ENCODE data around the gene C4orf36. TPM values are rescaled to one million over a fixed set of nuclear protein-coding genes. Genes with fewer than 3 reads are reported as not detected.

C4orf36 gene
- total and polyA plus RNA-seq, 2 of the 4 experiments (the other 2 are of a cell fraction) = 0.18 to 0.41 TPM

DNA sequence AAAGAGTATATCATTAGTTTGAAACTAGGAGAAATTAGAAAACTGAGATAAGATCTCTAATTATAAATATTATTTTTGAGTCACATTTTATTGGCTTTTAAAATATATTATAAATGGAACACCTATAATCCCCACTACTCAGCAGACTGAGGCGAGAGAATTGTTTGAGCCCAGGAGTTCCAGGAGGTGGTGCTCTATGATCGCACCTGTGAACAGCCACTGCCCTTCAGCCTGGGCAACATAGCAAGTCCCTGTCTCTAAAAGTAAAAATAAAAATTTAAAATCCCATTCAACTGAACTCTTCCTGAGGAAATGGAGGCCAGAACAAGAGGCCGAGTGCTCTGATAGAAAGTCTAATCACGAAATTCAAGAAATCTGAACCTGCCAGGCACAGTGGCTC is 6.3 kb upstream of the C4orf36 start:
- no TSS peak for BruUV-seq (replicated peaks)
- POLR2A ChIA-PET (ENCODE audit: unreplicated experiment) = no interaction called here
- no peak overlapping the region for H2BK15ac ChIP-seq (ENCODE audit: low read depth, low read length)

More for the DNA sequence above, 6.3 kb upstream of the C4orf36 start:
- Histone ChIP-seq H2BK20ac (ENCODE audit: low read depth, low read length) (no peak overlapping the region), H3K4me1 (ENCODE audit: control insufficient read depth, insufficient read depth, low read length) (0 out of 2 replicates have a peak, but pooled peaks cover 1% of the 10 kb centered on the region), H3K27ac (ENCODE audit: insufficient read depth, low read length) (no peak overlapping the region), H3K14ac (replicated peaks; ENCODE audit: low read depth, low read length) (no peak overlapping the region), H3K18ac (ENCODE audit: low read depth, low read length) (no peak overlapping the region), H3K4me3 (ENCODE audit: insufficient read depth, low read depth, low read length) (no peak overlapping the region), H3K4me2 (ENCODE audit: low read depth, low read length) (no peak overlapping the region), H3K79me1 (ENCODE audit: low read depth in 1 of 2, low read length in 2 of 2) (no peaks in the 10 kb centered on the region), H2BK5ac (ENCODE audit: low read depth, low read length, poor library complexity, severe bottlenecking) (no peak overlapping the region), H3K9me1 (ENCODE audit: insufficient read depth, low read length) (no peaks in the 10 kb centered on the region; the same call in 1 of the 2 replicates), H2AFZ (replicated peaks; ENCODE audit: low read length, poor library complexity) (no peak overlapping the region), H4K91ac (ENCODE audit: insufficient read depth, low read depth, low read length) (no peak overlapping the region), H2AK9ac (replicated peaks; ENCODE audit: low read depth, low read length, poor library complexity) (no peak overlapping the region), H3K56ac (ENCODE audit: extremely low read depth, insufficient read depth, low read length) (no peak overlapping the region), H2AK5ac (ENCODE audit: low read depth, low read length) (no peak overlapping the region), H4K8ac (ENCODE audit: low read depth in 2 of 2, low read length in 2 of 2) (no peak overlapping the region), H3K23ac (ENCODE audit: low read depth, low read length) (no peak overlapping the region), H2BK120ac (ENCODE audit: low read depth, low read length) (no peak overlapping the region), H3K9ac (ENCODE audit: low read depth, low read length) (no peak overlapping the region), H3K27me3 (ENCODE audit: control insufficient read depth, insufficient read depth, low read length) (no peaks in the 10 kb centered on the region), H4K5ac (ENCODE audit: low read depth, low read length) (no peak overlapping the region), H4K20me1 (ENCODE audit: insufficient read depth, low read length) (no peaks in the 10 kb centered on the region), H3K36me3 (ENCODE audit: control insufficient read depth, insufficient read depth, low read length) (no peaks in the 10 kb centered on the region), H3K4ac (ENCODE audit: low read depth, low read length) (no peak overlapping the region), H3K9me3 (ENCODE audit: control insufficient read depth, insufficient read depth, low read length) (no peaks in the 10 kb centered on the region; the same call in none of the 2 replicates)
- no CpG with 5 or more reads among the region's 4 CpGs for WGBS, 2 experiments (ENCODE audit: extremely low coverage in 2 of 2, insufficient read length in 1 of 2)
- dilution Hi-C loops (cut with HindIII; ENCODE audit: low sequenced_read_pairs, unreplicated experiment) = no loop called here
- intact Hi-C loops (cut with micrococcal nuclease) = no loop called here
- ATAC-seq (ENCODE audit: low read depth) = no peak
- TF ChIP-seq POLR2A (IDR thresholded peaks at IDR 0.05; ENCODE audit: low read depth, low read length) (no peak), RFX5 (IDR thresholded peaks at IDR 0.05; ENCODE audit: low read depth, low read length) (no peak), RCOR1 (IDR thresholded peaks at IDR 0.05; ENCODE audit: insufficient replicate concordance, low read length) (no peak), CTCF (conservative IDR thresholded peaks at IDR 0.05; ENCODE audit: low read depth, low read length) (peak; percentile 35), RAD21 (IDR thresholded peaks at IDR 0.05; ENCODE audit: low read length) (peak; percentile 50), SMC3 (IDR thresholded peaks at IDR 0.05; ENCODE audit: low read depth, low read length) (peak; percentile 29; the same call in 1 of the 2 replicates)
- CTCF ChIA-PET = interaction anchor here (1.2 kb wide), 1 partner anchor 400 kb away, joined by 6 read pairs; no protein-coding TSS in a partner anchor
- DNase-seq = peak; percentile 17
- in situ Hi-C loops (cut with MboI; ENCODE audit: low sequenced_read_pairs) = loop anchor here (5.0 to 10.0 kb wide), 2 partner anchors 304 to 401 kb away; partner anchors contain the start of gene PTPN13

All from IMR-90 (cell line).